ENCODE results near the gene PRH1.

Gene PRH1

GRCh38 chr12:10853776-10854175 lies 30.3 kb downstream of the PRH1 start:
- H3K36me3 ChIP-seq: no peaks in the 10 kb centered on the region
- no peaks in the 10 kb centered on the region for H3K27me3 ChIP-seq (ENCODE audit: insufficient read depth, low read depth, severe bottlenecking)
- no peak for DNase-seq
- H3K4me3 ChIP-seq (ENCODE audit: low read depth, low read length): no peak overlapping the region
- TF ChIP-seq CTCF (IDR thresholded peaks at IDR 0.05; ENCODE audit: low read depth, low read length): no peak
- peaks cover 8% of the 10 kb centered on the region for H3K9me3 ChIP-seq (ENCODE audit: severe bottlenecking)
- H3K27ac ChIP-seq: no peak overlapping the region

- no peaks in the 10 kb centered on the region; the same call in 1 of the 2 replicates for H3K36me3 ChIP-seq
- H3K4me3 ChIP-seq (ENCODE audit: low read depth, low read length): no peak overlapping the region
- H3K9me3 ChIP-seq (ENCODE audit: severe bottlenecking): peaks cover 2% of the 10 kb centered on the region
- TF ChIP-seq CTCF (IDR thresholded peaks at IDR 0.05; ENCODE audit: low read depth, low read length): no peak
- H3K27ac ChIP-seq: no peak overlapping the region
- no peak for DNase-seq
- H3K27me3 ChIP-seq (ENCODE audit: insufficient read depth, low read depth, severe bottlenecking): no peaks in the 10 kb centered on the region
Measured at GRCh38 chr12:10851243-10851858, 32.7 kb downstream of the PRH1 start.

- Histone ChIP-seq H3K9me3 (ENCODE audit: severe bottlenecking) (no peaks in the 10 kb centered on the region), H3K27ac (no peak within 1 kb of the TSS), H3K27me3 (ENCODE audit: insufficient read depth, low read depth, severe bottlenecking) (no peaks in the 10 kb centered on the region), H3K36me3 (no peaks in the 10 kb centered on the region; the same call in 1 of the 2 replicates), H3K4me3 (ENCODE audit: low read depth, low read length) (no peak within 1 kb of the TSS)
- TF ChIP-seq CTCF (IDR thresholded peaks at IDR 0.05; ENCODE audit: low read depth, low read length): no peak
- DNase-seq: no peak
Measured at GRCh38 chr12:10849425-10849878, 34.6 kb downstream of the PRH1 start, which contains the start of gene PRR4. PRR4 (minus strand) TSS chr12:10849475; CDS start chr12:10849437, 38 bp downstream.

- no peaks in the 10 kb centered on the region for H3K9me3 ChIP-seq (ENCODE audit: severe bottlenecking)
- no peaks in the 10 kb centered on the region for H3K27me3 ChIP-seq (ENCODE audit: insufficient read depth, low read depth, severe bottlenecking)
- H3K4me3 ChIP-seq (ENCODE audit: low read depth, low read length): no peak overlapping the region
- no peaks in the 10 kb centered on the region; the same call in none of the 2 replicates for H3K36me3 ChIP-seq
- no peak overlapping the region for H3K27ac ChIP-seq
- DNase-seq: no peak
- TF ChIP-seq CTCF (IDR thresholded peaks at IDR 0.05; ENCODE audit: low read depth, low read length): no peak
Measured at GRCh38 chr12:10847744-10848143, 36.3 kb downstream of the PRH1 start.

- Histone ChIP-seq H3K27me3 (ENCODE audit: insufficient read depth, low read depth, severe bottlenecking) (no peaks in the 10 kb centered on the region), H3K4me3 (ENCODE audit: low read depth, low read length) (no peak overlapping the region), H3K27ac (no peak overlapping the region), H3K9me3 (ENCODE audit: severe bottlenecking) (no peaks in the 10 kb centered on the region), H3K36me3 (no peaks in the 10 kb centered on the region; the same call in none of the 2 replicates)
- TF ChIP-seq CTCF (IDR thresholded peaks at IDR 0.05; ENCODE audit: low read depth, low read length): no peak
- no peak for DNase-seq
Measured at GRCh38 chr12:10842862-10843261, 41.2 kb downstream of the PRH1 start.

GRCh38 chr12:10838461-10838860 lies 45.6 kb downstream of the PRH1 start:
- no peak for TF ChIP-seq CTCF (IDR thresholded peaks at IDR 0.05; ENCODE audit: low read depth, low read length)
- Histone ChIP-seq H3K27me3 (ENCODE audit: insufficient read depth, low read depth, severe bottlenecking) (no peaks in the 10 kb centered on the region), H3K4me3 (ENCODE audit: low read depth, low read length) (no peak overlapping the region), H3K9me3 (ENCODE audit: severe bottlenecking) (no peaks in the 10 kb centered on the region), H3K36me3 (no peaks in the 10 kb centered on the region; the same call in 1 of the 2 replicates), H3K27ac (no peak overlapping the region)
- DNase-seq: no peak
